OCI-LY3 (cell line): ENCODE data around the gene FLNA.

Experiments used
- H2AFZ ChIP-seq: fragments of 200-600, 300-600 bp; shearing (Covaris generic); 2 replicates; pipeline ENCODE4 v1.6.0; 2014; ENCODE audit warnings: antibody characterized with exemption, low read depth, low read length
- H3K27ac ChIP-seq: fragments of 200-600, 300-600 bp; sonication (generic); 2 replicates; pipeline ENCODE4 v1.5.1; 2014; ENCODE audit warnings: mild to moderate bottlenecking, low read length, moderate library complexity, mixed read lengths
- H3K27me3 ChIP-seq: fragments of 200-600, 300-600 bp; sonication (generic); 2 replicates; pipeline ENCODE4 v1.6.1; 2014; ENCODE audit warnings: low read depth, low read length, mixed read lengths
- H3K36me3 ChIP-seq: fragments of 200-600, 300-600 bp; sonication (generic); replicated peaks from 2 replicates; pipeline ENCODE3; 2014; ENCODE audit warnings: low read depth, low read length, mixed read lengths
- H3K4me1 ChIP-seq: fragments of 300-600, 200-600 bp; sonication (generic); 2 replicates; pipeline ENCODE4 v1.6.1; 2014; ENCODE audit warnings: low read length, mixed read lengths
- H3K4me2 ChIP-seq: fragments of 200-600, 300-600 bp; sonication (generic); 2 replicates; pipeline ENCODE4 v1.6.1; 2014; ENCODE audit warnings: low read length, mixed read lengths
- H3K4me3 ChIP-seq: fragments of 300-600, 200-600 bp; sonication (generic); 2 replicates; pipeline ENCODE4 v1.5.1; 2014; ENCODE audit warnings: antibody characterized with exemption, mild to moderate bottlenecking, low read length, moderate library complexity
- H3K79me2 ChIP-seq: fragments of 300-600, 200-600 bp; shearing (Covaris generic); 2 replicates; pipeline ENCODE4 v1.6.1; 2014; ENCODE audit warnings: mild to moderate bottlenecking, low read length, mixed read lengths
- H3K9ac ChIP-seq: fragments of 300-600, 200-600 bp; shearing (Covaris generic); 2 replicates; pipeline ENCODE4 v1.6.0; 2014; ENCODE audit warnings: mild to moderate bottlenecking, low read length, moderate library complexity
- H3K9me3 ChIP-seq: fragments of 200-600, 300-600 bp; shearing (Covaris generic); 2 replicates; pipeline ENCODE4 v1.6.1; 2014; ENCODE audit warnings: low read length, mixed read lengths; ENCODE audit not compliant: insufficient read depth
- H4K20me1 ChIP-seq: fragments of 200-600, 300-600 bp; sonication (generic); 2 replicates; pipeline ENCODE4 v1.6.1; 2016; ENCODE audit warnings: low read length, mixed read lengths; ENCODE audit not compliant: insufficient read depth
- CTCF ChIP-seq: fragments of 200-600, 300-600 bp; sonication (generic); IDR thresholded peaks from 2 replicates; pipeline ENCODE4 v1.5.1; 2014; ENCODE audit warnings: antibody characterized with exemption, low read length, low read depth
- EZH2phosphoT487 ChIP-seq: fragments of 200-600 bp; shearing (Covaris generic); IDR thresholded peaks from 2 replicates; pipeline ENCODE4 v1.6.1; 2018; ENCODE audit warnings: antibody characterized with exemption, mixed run types, low read depth

Gene FLNA

DNA sequence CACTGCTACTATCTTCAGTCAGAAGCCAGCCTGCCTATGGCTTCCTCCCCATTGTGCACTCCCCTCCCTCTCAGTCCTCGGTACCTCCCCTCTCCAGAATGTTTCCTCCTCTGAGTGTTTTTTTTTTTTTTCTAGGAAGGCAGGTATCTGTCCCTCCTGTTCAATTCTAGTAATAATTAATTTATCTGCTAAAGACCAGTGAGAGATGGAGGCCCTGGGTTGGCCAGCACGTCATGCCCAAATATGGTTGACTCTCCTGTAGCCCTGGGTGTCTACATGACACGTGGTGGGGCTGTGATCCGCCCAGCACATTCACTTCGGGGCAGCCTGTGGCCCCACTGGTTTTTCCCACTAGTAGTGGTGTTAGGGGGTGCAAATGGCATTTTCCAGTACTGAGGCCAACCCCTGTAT, 1.8 kb downstream of the FLNA start:
- Histone ChIP-seq H3K9ac (peak overlapping the region; percentile 94), H3K36me3 (peaks cover 9% of the 10 kb centered on the region), H3K27ac (peak overlapping the region; percentile 89), H3K27me3 (no peaks in the 10 kb centered on the region), H2AFZ (no peak overlapping the region), H3K4me2 (peak overlapping the region; percentile 99), H4K20me1 (peaks cover 13% of the 10 kb centered on the region), H3K9me3 (no peaks in the 10 kb centered on the region), H3K79me2 (peaks cover 34% of the 10 kb centered on the region), H3K4me3 (peak overlapping the region; percentile 94), H3K4me1 (peaks cover 39% of the 10 kb centered on the region)
- TF ChIP-seq EZH2phosphoT487 (no peak), CTCF (no peak)

- TF ChIP-seq CTCF: no peak
- TF ChIP-seq EZH2phosphoT487: no peak
- Histone ChIP-seq H3K9ac (peak overlapping the region; percentile 94), H4K20me1 (peaks cover 17% of the 10 kb centered on the region), H3K4me3 (peak overlapping the region; percentile 85), H3K9me3 (no peaks in the 10 kb centered on the region), H3K27me3 (no peaks in the 10 kb centered on the region), H2AFZ (no peak overlapping the region), H3K79me2 (peaks cover 42% of the 10 kb centered on the region), H3K36me3 (peaks cover 16% of the 10 kb centered on the region), H3K27ac (peak overlapping the region; percentile 89), H3K4me2 (peak overlapping the region; percentile 99), H3K4me1 (peaks cover 35% of the 10 kb centered on the region)
These were observed 2.6 kb downstream of the FLNA start for GRCh38 chrX:154371789-154372300.

DNA sequence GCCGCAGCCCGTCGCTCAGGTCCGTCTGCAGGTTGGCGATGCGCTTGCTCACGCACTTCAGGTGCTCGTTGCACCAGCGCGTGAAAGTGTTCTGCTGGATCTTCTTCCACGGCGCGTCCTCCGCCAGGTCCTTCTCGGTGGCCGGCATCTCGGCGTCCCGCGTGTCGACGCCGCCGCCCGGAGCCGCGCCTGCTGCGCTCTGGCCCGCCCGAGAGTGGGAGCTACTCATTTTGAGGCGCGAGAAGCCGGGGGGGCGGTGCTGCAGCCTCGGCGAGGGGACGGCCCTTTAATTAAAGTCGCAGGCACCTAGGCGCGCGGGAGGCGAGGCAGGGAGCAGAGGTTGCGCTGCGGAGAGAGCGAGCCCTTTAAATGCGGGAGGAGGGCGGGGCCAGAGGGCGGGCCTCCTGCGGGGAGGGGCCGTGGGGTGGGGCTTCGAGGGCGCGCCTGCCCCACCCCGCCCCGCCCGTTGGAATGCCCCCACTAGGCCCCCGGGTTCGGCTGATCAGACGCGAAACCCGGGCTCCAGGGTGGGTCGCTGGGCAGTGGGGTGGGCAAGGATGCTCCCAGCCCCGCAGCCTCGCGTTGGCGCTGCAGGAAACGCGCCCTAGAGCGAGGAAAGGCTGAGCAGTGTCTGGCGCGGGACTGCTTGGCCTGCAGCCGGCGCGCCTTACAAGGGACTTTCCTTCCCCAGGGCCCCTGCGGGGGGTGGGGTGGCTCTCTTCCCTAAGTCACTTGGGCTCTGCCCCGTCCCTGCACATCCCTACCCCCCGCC, 3.2 kb downstream of the FLNA start:
- TF ChIP-seq CTCF: no peak
- TF ChIP-seq EZH2phosphoT487: no peak
- Histone ChIP-seq H4K20me1 (peaks cover 23% of the 10 kb centered on the region), H3K9me3 (no peaks in the 10 kb centered on the region), H3K36me3 (peaks cover 22% of the 10 kb centered on the region), H3K4me1 (peaks cover 35% of the 10 kb centered on the region), H3K27me3 (no peaks in the 10 kb centered on the region), H2AFZ (no peak overlapping the region), H3K4me3 (peak overlapping the region; percentile 99), H3K9ac (peak overlapping the region; percentile 94), H3K4me2 (peak overlapping the region; percentile 100), H3K79me2 (peaks cover 48% of the 10 kb centered on the region), H3K27ac (peak overlapping the region; percentile 89)

DNA sequence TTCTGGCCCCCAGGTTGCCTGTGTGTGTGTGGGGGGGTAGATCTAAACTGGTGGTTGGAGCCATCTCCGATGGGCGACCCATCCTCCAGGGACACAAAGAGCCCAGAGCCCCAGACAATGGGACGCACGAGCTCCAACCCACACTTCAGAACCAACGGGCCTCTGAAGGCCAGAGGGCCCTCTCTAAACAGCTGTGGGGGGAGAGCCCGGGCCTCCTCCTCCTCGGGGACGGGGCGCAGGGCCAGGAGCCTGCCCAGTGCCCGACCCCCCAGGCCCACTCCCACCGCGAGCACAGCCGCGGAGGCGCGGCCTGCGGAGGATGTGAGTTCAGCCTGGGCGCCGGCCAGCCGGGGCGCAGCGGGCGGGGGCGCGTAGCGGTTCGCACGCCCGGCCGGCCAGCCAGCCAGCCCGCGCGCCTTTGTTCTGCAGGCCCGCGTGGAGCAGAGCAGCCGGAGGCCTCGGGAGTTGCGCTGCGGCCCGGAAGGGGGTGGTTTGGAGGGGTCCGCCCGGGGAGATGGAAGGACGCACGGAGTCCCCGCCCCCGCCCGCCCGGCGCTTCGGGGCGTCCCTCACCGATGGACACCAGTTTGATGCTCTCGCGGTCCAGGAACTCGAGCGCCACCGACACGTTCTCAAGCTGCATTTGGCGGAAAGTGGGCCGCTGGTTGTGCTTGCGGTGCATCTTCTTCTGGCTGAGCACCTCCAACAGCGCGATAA, 4.0 kb downstream of the FLNA start:
- H4K20me1 ChIP-seq: peaks cover 23% of the 10 kb centered on the region
- TF ChIP-seq CTCF: no peak
- no peak for TF ChIP-seq EZH2phosphoT487
- peaks cover 29% of the 10 kb centered on the region for H3K36me3 ChIP-seq
- H3K9ac ChIP-seq: peak overlapping the region; percentile 82
- H3K4me1 ChIP-seq: peaks cover 35% of the 10 kb centered on the region
- H3K27me3 ChIP-seq: no peaks in the 10 kb centered on the region
- H3K4me3 ChIP-seq: peak overlapping the region; percentile 99
- no peak overlapping the region for H2AFZ ChIP-seq
- peaks cover 49% of the 10 kb centered on the region for H3K79me2 ChIP-seq
- peak overlapping the region; percentile 82 for H3K27ac ChIP-seq
- H3K4me2 ChIP-seq: peak overlapping the region; percentile 100
- H3K9me3 ChIP-seq: no peaks in the 10 kb centered on the region
